Testis (tissue), 3 donors: Measurements from ENCODE around the gene UMPS. TPM values are rescaled to one million over a fixed set of nuclear protein-coding genes. Genes with fewer than 3 reads are reported as not detected.

Source experiments
- DNase-seq: peaks from one replicate; pipeline ENCODE4 v3.0.0-alpha.2; 2019
- H3K27ac ChIP-seq, 2 donors: fragments of 200-600 bp; sonication (generic); one replicate each; pipeline ENCODE4 v1.5.1; 2019
- H3K27me3 ChIP-seq: fragments of 200-600 bp; sonication (generic); one replicate; pipeline ENCODE4 v1.5.1; 2019
- H3K36me3 ChIP-seq: fragments of 200-600 bp; sonication (generic); one replicate; pipeline ENCODE4 v1.5.1; 2017; ENCODE audit warnings: low read depth; ENCODE audit errors: missing control alignments
- H3K4me1 ChIP-seq: fragments of 200-600 bp; sonication (generic); one replicate; pipeline ENCODE4 v1.5.1; 2019
- H3K4me3 ChIP-seq, 2 donors: fragments of 200-600 bp; sonication (generic); one replicate each; pipeline ENCODE4 v1.5.1; 2017 to 2019
- H3K9me3 ChIP-seq: fragments of 200-600 bp; sonication (generic); one replicate; pipeline ENCODE4 v1.5.1; 2017
- CTCF ChIP-seq, 3 experiments: fragments of 450-650 bp in 2 of 3; fragments of 200-600 bp in 1 of 3; sonication (generic) in 1 of 3; IDR thresholded peaks; one replicate each; pipeline ENCODE4 v1.5.1; 2016 to 2019; ENCODE audit warnings: antibody characterized with exemption in 3 of 3, mild to moderate bottlenecking in 2 of 3, moderate library complexity in 1 of 3
- POLR2A ChIP-seq: fragments of 450-650 bp; IDR thresholded peaks from one replicate; pipeline ENCODE4 v1.6.1; 2017; ENCODE audit warnings: antibody characterized with exemption, mild to moderate bottlenecking, moderate library complexity
- WGBS, 2 donors: methylation state at CpG; one replicate each; pipeline ENCODE4 v1.1.5; 2018; 5-methylcytosine and 5-hydroxymethylcytosine counted together
- intact Hi-C: fragments of 100-400 bp; cut with DNase I; formaldehyde crosslinking; loops from one replicate; pipeline ENCODE4 v1.15.1; 2023; ENCODE audit warnings: low total_unique reads
- polyA plus RNA-seq: library from polyadenylated mRNA; stranded (reverse); fragments of 350-450 nt; fragmentation: Illumina TruSeq; extraction: RNeasy Lipid Tissue Mini Kit (QIAGEN cat#74804); gene quantifications from one replicate; pipeline ENCODE4 v1.2.3, GENCODE V29; 2014; ENCODE audit warnings: low read depth, low replicate concordance; ENCODE audit not compliant: insufficient read depth
- total RNA-seq, 2 donors: library from RNA; depleted of rRNA; stranded (reverse); fragments of >200 nt; gene quantifications; one replicate each; pipeline ENCODE4 v1.2.3, GENCODE V29; 2016

The UMPS gene
- total and polyA plus RNA-seq, 3 donors from 2014 or later, result 20.0 to 26.8 (median 24.6) TPM

- TF ChIP-seq POLR2A (no peak), CTCF (IDR thresholded peaks at IDR 0.05) (no peak)
- H3K27me3 ChIP-seq, result no peaks in the 10 kb centered on the region
- H3K9me3 ChIP-seq, result no peaks in the 10 kb centered on the region
- DNase-seq, result no peak
- no peaks in the 10 kb centered on the region for H3K4me1 ChIP-seq
- H3K4me3 ChIP-seq, result no peak overlapping the region
- intact Hi-C loops, result no loop called here
- no peak overlapping the region for H3K27ac ChIP-seq
- WGBS, 2 donors, result 51 to 57% methylated on average over 3 of the region's 3 CpGs
- no peaks in the 10 kb centered on the region for H3K36me3 ChIP-seq
Observed at GRCh38 chr3:124691599-124691998, 38.7 kb upstream of the UMPS start.

- Histone ChIP-seq H3K27ac (no peak overlapping the region), H3K4me3 (no peak overlapping the region), H3K27me3 (no peaks in the 10 kb centered on the region), H3K36me3 (no peaks in the 10 kb centered on the region), H3K9me3 (no peaks in the 10 kb centered on the region), H3K4me1 (peaks cover 4% of the 10 kb centered on the region)
- intact Hi-C loops, result no loop called here
- WGBS, 2 donors, result 90% methylated on average over 5 of the region's 5 CpGs
- no peak for DNase-seq
- TF ChIP-seq CTCF (IDR thresholded peaks at IDR 0.05), result no peak
- no peak for TF ChIP-seq POLR2A
Observed at GRCh38 chr3:124694486-124694885, 35.8 kb upstream of the UMPS start.

- Histone ChIP-seq H3K27ac (no peak overlapping the region), H3K36me3 (no peaks in the 10 kb centered on the region), H3K27me3 (no peaks in the 10 kb centered on the region), H3K4me3 (no peak overlapping the region), H3K9me3 (no peaks in the 10 kb centered on the region), H3K4me1 (peaks cover 11% of the 10 kb centered on the region)
- DNase-seq, result no peak
- intact Hi-C loops, result no loop called here
- TF ChIP-seq CTCF (IDR thresholded peaks at IDR 0.05) (no peak), POLR2A (no peak)
- WGBS, 2 donors, result 83 to 94% methylated on average over 3 of the region's 3 CpGs
Observed at GRCh38 chr3:124695369-124695768, 34.9 kb upstream of the UMPS start.

GRCh38 chr3:124696006-124696405 lies 34.2 kb upstream of the UMPS start:
- Histone ChIP-seq H3K36me3 (no peaks in the 10 kb centered on the region), H3K9me3 (no peaks in the 10 kb centered on the region), H3K27me3 (no peaks in the 10 kb centered on the region), H3K4me3 (no peak overlapping the region), H3K4me1 (peaks cover 14% of the 10 kb centered on the region), H3K27ac (no peak overlapping the region)
- WGBS, 2 donors, result 96 to 97% methylated on average over 4 of the region's 4 CpGs
- no peak for DNase-seq
- intact Hi-C loops, result no loop called here
- TF ChIP-seq CTCF (IDR thresholded peaks at IDR 0.05) (no peak), POLR2A (no peak)

- Histone ChIP-seq H3K27ac (no peak overlapping the region), H3K4me1 (peaks cover 14% of the 10 kb centered on the region), H3K27me3 (no peaks in the 10 kb centered on the region), H3K36me3 (no peaks in the 10 kb centered on the region), H3K9me3 (no peaks in the 10 kb centered on the region), H3K4me3 (no peak overlapping the region)
- intact Hi-C loops, result no loop called here
- 93 to 94% methylated on average over 4 of the region's 4 CpGs for WGBS, 2 donors
- DNase-seq, result no peak
- no peak for TF ChIP-seq CTCF (IDR thresholded peaks at IDR 0.05)
- no peak for TF ChIP-seq POLR2A
Observed at GRCh38 chr3:124697302-124697701, 33.0 kb upstream of the UMPS start.
